ENCODE results near the gene GABRG3.

DNA sequence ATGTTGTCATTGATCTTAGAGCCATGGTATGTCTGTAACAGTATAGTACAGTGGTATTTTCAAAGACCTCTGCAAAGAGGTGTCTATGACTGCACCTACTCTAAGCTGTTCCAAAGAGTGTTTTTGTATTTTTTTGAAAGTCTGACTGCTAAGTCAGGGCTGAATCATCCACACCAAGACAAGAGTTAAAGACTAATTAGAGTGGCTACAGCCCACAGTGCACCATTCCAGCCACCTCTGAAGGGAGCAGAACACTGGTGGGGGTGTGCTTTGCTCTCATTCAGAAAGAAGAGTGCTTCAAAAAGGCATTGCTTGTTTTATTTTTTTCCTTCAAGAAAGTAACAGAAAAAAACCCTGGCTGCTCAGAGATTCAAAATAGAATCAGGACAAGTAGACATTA, 301.4 kb downstream of the GABRG3 start:
- TF ChIP-seq CTCF (IDR thresholded peaks at IDR 0.05; ENCODE audit: low read depth, low read length, missing input control) (no peak), HNF4G (IDR thresholded peaks at IDR 0.05) (no peak), JUND (IDR thresholded peaks at IDR 0.05) (no peak), ZBTB33 (IDR thresholded peaks at IDR 0.05) (no peak), TAF1 (conservative IDR thresholded peaks at IDR 0.05) (no peak), YY1 (IDR thresholded peaks at IDR 0.05) (no peak), REST (IDR thresholded peaks at IDR 0.05) (no peak), RXRA (IDR thresholded peaks at IDR 0.05) (no peak), RAD21 (IDR thresholded peaks at IDR 0.05) (no peak), GABPA (IDR thresholded peaks at IDR 0.05 in 1 of 2, conservative IDR thresholded peaks at IDR 0.05 in 1 of 2) (no peak), NR2F2 (IDR thresholded peaks at IDR 0.05) (no peak), FOXA1 (IDR thresholded peaks at IDR 0.05) (no peak)
- TF ChIP-seq, protein P1, sequence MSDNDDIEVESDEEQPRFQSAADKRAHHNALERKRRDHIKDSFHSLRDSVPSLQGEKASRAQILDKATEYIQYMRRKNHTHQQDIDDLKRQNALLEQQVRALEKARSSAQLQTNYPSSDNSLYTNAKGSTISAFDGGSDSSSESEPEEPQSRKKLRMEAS (IDR thresholded peaks at IDR 0.05), result no peak
- TF ChIP-seq, protein P2, sequence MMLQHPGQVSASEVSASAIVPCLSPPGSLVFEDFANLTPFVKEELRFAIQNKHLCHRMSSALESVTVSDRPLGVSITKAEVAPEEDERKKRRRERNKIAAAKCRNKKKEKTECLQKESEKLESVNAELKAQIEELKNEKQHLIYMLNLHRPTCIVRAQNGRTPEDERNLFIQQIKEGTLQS (IDR thresholded peaks at IDR 0.05), result no peak

All from liver (tissue), 3 donors.